Measurements from ENCODE around the gene P2RY1.

Gene P2RY1

DNA sequence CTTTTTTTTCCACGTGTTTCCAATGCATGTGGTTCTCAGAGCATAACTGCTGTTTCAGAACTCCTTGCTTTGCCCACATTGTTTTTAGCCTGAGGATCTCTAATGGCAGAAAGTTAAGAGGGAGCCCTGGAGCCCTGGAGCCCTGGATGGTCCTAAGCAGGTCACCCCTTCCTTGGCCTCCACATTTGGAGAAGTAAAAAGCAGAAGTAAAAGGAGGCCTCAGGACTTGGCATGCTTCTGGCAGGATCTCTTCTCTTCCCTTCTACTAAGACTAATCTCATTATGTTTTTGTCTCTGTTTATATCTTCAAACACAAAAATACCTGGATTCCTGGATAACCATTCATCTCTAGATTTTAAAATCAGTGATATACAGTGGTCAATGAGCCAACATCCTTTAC lies 50.1 kb downstream of the P2RY1 start:
- in situ Hi-C loops (cut with HindIII; ENCODE audit: low sequenced_read_pairs) = no loop called here
- no peak for DNase-seq (ENCODE audit: low read depth)
- H3K4me3 ChIP-seq (ENCODE audit: low read depth, low read length) = no peak overlapping the region
- TF ChIP-seq, protein P1, sequence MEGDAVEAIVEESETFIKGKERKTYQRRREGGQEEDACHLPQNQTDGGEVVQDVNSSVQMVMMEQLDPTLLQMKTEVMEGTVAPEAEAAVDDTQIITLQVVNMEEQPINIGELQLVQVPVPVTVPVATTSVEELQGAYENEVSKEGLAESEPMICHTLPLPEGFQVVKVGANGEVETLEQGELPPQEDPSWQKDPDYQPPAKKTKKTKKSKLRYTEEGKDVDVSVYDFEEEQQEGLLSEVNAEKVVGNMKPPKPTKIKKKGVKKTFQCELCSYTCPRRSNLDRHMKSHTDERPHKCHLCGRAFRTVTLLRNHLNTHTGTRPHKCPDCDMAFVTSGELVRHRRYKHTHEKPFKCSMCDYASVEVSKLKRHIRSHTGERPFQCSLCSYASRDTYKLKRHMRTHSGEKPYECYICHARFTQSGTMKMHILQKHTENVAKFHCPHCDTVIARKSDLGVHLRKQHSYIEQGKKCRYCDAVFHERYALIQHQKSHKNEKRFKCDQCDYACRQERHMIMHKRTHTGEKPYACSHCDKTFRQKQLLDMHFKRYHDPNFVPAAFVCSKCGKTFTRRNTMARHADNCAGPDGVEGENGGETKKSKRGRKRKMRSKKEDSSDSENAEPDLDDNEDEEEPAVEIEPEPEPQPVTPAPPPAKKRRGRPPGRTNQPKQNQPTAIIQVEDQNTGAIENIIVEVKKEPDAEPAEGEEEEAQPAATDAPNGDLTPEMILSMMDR (IDR thresholded peaks at IDR 0.05; ENCODE audit: low read depth, low read length, missing control alignments) = no peak
